GF-D8 (cell line): ENCODE measurements around the gene SCRN3.
"Not testable (repeated sequence)": the region's sequence is repeated elsewhere in the genome, so short reads cannot be mapped to it uniquely, and the experiment has no call there.

Experiments used
- DNase-seq: peaks from one replicate; lab custom pipeline; 2025; lab: John Stamatoyannopoulos, UW

SCRN3 gene

DNA sequence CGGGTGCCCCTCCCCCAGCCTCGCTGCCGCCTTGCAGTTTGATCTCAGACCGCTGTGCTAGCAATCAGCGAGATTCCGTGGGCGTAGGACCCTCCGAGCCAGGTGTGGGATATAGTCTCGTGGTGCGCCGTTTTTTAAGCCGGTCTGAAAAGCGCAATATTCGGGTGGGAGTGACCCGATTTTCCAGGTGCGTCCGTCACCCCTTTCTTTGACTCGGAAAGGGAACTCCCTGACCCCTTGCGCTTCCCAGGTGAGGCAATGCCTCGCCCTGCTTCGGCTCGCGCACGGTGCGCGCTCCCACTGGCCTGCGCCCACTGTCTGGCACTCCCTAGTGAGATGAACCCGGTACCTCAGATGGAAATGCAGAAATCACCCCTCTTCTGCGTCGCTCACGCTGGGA lies 14.5 kb downstream of the SCRN3 start:
- DNase-seq, result not testable (repeated sequence)

DNA sequence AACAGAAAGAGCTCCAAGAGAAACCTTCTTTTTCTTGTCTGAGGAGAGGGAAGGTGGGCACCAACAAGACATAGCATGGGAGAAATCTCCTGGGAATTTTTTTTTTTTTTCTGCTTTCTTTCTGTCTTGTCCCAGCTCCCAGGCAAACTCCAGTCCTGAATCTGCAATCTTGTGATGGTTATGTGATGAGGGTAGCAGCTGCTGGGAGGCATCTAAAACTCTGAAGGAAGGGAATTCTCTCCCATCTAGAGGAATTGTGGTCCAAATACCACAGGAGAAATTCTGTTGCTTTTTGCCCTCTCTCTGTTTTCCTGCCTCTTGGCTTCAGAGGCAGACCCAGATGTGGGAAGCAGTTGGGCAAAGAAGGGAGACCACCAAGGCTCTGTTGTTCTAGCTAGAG lies 16.7 kb downstream of the SCRN3 start:
- no peak for DNase-seq

DNA sequence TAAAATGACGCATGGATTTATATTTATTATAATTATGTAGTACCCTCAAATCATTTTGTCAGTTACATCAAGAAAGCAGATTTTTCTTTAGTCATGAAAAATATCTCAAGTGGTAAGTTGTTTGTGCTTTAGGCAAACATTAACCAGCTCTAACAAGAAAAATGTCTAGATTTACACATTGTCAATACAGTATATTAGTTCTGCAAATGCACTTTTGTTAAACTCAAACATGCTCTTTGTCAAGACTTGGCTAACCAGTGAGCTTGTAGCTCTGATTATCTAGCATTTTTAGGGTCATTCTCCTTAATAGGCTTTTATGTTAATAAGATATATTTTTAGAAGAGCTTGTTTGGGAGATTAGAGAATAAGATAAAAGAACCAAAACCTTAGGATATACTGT lies 32.7 kb downstream of the SCRN3 start:
- no peak for DNase-seq

DNA sequence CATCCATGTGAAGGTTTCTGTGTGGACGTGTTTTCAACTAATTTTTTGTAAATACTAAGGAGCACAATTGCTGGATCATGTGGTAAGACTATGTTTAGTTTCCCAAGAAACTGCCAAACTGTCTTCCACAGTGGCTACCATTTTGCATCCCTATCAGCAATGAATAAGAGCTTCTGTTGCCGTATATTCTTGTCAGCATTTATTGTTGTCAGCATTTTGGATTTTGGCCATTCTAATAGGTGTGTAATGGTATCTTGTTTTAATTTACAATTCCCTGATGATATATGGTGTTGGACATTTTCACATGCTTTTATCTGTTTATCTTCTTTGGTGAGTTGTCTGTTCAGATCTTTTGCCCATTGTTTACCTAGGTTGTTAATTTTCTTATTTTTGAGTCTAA lies 34.5 kb downstream of the SCRN3 start:
- DNase-seq, result no peak

DNA sequence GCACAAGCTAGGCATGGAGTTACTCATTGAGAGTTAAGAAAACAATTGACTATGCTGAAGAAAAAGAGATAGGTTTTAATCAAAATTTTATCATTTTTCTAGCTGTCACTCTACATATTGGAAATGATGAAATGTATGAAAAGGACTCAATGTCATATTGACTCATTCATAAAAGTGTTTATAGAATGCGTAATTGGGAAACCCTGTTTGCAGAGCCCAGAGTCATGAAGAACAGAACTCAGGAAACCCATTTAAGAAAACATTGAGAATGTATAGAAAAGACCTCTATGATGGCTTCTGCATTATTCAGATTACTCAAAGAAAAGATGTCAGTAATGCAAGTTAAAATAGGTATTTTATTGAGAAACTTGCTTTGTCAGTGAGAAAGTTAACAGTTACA lies 36.4 kb downstream of the SCRN3 start:
- no peak for DNase-seq

DNA sequence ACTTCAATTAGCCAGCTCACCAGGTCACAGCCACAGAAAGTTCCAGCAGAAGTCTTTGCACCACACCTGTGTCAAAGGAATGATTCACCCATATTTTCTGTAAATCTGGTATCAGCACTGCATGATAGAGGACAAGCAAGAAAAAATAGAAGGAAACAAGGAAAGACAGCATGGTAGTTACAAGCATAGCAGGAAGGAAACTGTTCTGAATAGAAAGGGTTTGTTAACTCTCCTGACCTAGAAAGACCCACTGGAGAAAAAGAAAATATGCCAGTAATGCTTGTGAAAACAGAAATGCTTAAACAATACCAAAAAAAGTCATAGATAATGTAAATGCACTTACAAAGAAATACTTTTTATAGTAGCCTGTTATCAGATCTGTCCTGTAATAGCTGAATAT lies 40.8 kb downstream of the SCRN3 start:
- no peak for DNase-seq

DNA sequence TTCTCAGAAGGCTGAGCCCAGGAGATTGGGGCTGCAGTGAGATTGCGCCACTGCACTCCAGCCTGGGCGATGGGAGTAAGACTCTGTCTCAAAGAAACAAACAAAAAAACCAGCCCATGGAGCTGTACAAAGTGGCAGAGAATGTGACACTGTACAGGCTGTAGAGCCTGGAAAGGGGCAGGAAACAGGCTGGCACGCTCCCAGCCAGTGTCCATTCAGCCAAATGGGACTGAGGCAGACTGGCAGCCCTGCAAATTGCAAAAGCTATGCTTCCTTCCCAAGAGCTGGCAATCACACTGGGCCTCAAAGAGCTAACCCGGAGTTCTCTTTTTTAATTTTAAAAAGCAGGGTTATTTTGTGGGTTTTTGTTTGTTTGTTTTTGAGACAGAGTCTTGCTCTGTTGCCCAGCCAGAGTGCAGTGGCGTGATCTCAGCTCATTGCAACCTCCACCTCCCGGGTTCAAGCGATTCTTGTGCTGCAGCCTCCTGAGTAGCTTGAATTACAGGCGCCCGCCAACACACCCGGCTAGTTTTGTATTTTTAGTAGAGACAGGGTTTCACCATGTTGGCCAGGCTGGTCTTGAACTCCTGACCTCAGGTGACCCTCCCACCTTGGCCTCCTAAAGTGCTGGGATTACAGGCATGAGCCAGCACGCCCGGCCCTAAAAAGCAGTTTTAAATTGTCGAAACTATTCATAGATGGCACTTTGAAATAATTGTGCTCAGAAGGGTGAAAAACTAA lies 42.8 kb downstream of the SCRN3 start:
- no peak for DNase-seq

DNA sequence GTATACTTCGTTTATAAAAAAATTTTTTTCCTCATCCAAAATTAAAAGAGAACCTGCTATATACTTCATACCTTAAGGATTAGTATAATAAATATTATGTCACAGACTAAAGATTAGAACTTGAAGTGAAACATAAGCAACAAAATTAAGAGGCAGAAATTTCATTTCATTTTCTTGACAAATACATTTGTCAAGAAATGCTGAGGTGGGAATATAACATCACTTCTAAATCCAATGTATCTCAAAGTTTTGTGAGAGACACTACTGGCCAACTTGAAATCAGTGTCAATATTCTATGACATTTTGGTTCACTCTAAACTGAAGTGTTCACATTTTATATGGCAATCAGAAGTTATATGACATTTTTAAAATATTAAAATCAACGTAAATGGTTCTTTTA lies 43.8 kb downstream of the SCRN3 start:
- DNase-seq, result no peak

DNA sequence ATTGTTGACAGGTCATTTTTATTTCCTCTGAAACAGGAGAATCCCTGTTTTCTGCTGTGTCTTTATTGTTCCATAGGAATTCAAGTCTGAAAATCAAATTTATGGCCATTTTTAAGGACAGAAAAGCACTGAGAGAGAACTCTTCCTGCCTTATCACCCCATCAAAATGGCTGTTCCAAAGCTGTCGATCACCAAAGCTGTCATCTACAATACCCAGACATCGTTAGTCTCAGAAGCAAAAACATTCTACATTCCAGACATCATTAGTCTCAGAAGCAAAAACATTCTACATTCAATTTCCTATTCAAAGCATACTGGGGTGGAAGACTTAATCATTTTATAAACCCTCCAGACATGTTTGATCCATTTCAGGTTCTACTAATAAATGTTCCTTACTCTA lies 44.4 kb downstream of the SCRN3 start:
- DNase-seq, result no peak

DNA sequence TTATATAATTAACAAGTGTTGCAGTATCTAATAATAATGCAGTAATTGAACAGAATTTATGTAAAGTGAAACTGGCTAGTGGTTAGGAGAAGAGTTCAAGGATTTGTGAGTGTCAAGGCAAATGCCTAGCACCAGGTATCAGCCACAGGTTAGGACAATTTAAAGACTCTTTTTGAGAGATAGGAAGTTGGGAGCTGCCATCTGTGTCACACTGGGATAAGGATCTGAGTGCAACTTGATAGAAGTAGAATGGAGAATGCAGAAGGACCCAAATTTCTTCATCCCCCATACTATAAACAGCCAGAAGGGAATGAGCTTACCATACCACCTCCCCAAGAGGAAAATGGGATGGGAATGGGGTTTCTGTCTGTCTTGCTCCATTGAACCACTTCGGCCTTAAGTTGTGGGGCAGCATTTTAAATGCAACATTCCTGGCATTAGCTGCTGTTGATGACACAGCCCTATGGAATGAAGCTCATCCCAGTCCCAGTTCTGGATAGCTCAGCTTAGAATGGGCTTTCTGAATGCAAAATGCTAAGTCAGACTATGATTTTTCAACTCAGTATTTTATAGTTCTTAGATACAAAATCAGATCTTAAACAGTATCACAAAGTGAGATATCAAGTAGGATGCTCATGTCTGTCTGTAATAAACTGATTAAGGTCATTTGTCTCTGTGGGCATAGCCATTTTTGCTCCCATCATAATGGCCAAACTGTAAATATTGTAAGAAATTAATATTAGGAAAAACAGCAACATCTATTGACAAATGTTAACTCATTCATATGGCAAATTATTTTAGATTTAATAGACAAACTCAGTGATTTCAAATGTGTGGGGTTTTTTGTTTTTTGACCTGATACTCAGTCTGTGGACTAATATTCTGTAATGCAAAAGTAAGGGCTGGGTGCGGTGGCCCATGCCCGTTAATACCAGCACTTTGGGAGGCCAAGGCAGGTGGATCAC lies 47.3 kb downstream of the SCRN3 start:
- no peak for DNase-seq

DNA sequence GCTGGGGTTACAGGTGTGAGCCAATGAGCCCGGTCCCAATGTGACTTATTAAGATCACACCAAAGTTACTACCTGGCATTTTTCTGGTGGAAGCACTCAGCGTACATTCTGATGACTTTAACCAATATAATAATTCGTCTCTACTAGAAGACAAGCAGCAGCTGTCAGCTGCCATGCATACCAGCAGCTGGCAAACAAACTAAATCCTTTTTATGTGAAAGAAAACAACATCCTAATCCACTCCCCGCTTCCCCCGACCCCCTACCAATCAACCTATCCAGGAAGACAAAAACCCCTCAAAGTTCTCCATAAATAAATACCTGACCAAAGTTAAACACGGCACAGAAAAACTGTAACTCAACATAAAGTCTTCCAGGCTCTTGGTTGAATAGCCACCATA lies 49.2 kb downstream of the SCRN3 start:
- no peak for DNase-seq

DNA sequence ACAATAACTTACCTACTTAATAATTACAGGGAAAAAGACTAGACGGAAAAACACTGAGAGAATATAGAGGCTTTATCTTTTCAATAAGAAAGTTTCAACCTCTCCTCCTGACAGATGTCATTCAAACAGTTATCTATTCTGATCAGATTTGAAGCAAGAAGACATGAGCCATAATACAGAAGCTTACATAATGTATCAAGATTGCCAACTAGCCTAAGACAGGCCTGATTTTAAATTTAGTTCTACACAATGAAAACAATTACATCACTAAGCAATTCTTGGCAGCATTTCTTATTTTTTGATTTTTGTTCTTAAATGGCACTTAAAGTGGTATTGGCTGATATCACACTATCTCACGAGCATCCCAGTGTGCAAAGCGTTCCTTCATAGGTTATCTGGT lies 49.7 kb downstream of the SCRN3 start:
- no peak for DNase-seq

DNA sequence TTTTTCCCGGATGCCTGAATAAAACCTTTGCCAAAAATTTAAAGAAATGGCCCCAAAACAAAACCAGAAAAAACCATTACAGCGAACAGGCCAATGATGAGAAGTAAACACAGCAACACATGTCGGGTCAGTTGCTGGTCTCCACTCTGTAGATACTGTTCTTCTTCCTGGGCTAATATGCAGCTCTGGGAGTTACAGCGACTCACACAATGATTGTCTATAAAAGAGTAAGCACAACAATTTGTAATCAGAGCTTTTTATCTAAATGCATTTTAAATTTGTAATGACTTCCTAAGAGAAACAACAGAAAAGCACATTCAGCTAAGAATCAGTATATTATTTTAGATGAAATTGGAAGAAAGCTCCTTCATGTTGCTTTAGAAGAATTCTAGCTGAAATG lies 51.0 kb downstream of the SCRN3 start:
- no peak for DNase-seq

DNA sequence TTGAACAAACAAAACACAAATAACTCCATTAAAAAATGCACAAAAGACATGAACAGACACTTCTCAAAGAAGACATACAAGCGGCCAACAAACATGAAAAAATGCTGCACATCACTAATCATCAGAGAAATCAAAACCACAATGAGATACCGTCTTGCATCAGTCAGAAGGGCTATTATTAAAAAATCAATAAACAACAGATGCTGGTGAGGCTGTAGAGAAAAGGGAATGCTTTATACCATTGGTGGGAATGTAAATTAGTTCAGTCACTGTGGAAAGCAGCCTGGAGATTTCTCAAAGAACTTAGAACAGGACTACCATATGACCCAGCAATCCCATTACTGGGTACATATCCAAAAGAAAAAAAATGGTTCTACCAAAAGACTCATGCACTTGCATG lies 53.5 kb downstream of the SCRN3 start:
- DNase-seq, result no peak

DNA sequence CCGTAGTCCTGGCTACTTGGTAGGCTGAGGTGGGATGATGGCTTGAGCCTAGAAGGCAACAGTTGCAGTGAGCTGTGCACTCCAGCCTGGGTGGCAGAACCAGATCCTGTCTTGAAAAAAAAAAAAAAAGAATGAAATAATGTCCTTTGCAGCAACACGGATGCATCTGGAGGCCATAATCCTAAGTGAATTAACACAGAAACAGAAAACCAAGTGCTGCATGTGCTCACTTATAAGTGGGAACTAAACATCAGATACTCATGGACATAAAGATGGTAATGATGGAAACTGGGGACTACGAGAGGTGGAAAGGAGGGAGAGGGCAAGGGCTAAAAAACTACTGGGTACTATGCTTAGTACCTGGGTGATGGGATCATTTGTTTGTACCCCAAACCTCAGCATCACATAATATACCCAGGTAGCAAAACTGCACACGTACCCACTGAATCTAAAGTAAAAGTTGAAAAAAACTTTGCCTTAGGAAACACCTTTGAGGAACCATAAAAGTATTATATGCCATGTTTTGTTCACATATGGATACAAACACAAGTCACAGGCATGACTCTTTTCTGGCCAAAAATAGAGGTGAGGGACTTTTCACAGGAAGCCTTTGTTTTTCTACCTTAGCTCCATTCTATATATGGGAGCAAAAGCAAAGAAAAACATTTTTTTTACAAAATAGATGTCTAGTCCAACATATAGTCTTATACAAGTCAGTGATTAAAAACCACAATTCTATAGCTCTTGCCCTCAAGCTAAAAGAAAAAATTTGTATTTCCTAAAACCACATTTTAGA lies 54.7 kb downstream of the SCRN3 start:
- DNase-seq, result no peak

DNA sequence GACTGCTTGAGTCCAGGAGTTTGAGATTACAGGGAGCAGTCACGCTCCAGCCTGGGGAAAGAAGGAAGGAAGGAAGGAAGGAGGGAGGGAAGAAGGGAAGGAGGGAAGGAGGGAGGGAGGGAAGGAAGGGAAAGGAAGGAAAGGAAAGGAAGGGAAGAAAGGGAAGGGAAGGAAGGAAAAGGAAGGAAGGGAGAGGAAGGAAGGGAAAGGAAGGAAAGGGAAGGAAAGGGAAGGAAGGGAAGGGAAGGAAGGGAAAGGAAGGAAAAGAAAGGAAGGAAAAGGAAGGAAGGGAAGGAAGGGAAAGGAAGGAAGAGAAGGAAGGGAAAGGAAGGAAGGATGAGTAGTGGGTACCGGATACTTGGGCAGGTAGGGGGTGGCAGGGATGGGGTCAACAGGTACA lies 59.0 kb downstream of the SCRN3 start:
- DNase-seq, result no peak

DNA sequence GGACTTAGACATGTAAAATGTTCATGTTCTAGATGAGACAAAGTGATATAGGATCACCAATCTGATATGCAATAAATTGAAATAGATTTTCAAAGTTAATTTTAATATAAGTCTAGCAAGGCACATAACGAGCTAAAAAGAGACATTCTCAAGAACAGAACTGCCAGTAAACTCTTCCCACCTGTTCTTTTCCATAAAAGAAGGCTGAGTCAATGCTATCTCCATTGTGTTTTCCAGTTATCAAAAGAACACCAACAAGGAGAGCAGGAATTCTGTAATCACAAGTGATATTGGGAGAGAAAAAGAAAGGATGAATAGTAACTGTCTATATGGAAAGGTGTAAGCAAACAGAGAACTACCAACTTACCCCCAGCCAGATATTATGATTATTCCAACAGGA lies 65.7 kb downstream of the SCRN3 start:
- no peak for DNase-seq

DNA sequence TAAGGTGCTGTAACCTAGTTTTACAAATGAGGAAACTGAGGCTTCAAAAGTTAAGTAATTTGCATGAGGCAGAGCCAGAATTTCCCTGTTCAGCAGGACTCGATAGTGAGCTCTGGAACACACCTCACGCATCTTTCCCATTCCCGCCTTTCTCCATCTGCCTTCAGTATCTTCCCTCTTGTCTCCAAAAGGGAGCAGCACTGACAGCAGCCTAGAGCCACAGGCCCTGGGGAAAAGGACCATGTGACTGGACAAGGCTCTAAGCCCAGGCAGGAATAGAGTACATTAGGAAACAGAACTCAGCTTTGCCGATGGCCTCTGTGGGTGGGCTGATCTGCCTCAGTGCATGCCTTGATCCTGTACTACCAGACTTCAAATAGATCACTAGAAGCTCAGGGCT lies 69.8 kb downstream of the SCRN3 start:
- no peak for DNase-seq

DNA sequence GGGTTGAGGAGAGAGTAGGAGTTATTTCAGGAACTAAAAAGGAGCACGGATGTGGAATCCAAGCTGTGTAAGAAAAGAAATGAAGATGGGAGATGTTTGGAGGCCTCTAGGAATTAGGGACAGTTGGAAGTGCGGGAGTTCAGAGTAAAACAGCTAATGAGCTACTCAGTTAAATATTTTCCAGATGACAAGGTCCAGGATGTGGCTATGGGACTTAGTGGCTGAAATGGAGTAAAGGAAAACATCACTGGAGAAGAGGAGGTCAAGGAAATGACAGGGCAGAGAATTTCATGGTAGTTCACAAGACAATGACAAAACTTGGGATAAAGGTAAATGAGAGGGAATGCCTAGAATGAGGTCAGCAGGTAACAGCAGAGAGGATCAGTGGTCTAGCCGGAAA lies 78.3 kb downstream of the SCRN3 start:
- DNase-seq, result no peak

DNA sequence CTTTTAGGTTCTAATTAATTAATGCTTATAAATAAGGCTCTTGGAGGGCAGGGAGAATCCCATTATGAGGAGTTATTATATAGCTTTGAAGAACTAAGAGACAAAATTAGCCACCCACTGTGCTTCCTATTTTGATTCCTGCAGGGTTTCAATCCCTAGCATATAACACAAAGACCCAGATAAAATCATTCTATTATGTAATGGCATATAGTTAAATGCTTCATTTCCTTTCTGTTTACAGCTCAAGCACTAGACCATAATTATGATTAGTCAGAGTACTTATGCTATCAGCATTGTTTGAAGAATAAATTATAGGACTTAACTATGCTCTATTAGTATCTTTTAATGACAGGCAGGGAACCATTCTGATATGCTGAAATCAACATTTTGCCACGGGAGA lies 82.2 kb downstream of the SCRN3 start:
- DNase-seq, result no peak
